H9 (cell line): ENCODE measurements around the gene PRKAG2. TPM values are rescaled to one million over a fixed set of nuclear protein-coding genes. Genes with fewer than 3 reads are reported as not detected.
"Not testable (repeated sequence)": the region's sequence is repeated elsewhere in the genome, so short reads cannot be mapped to it uniquely, and the experiment has no call there.

Experiments used
- DNase-seq: peaks from one replicate; pipeline ENCODE4 v3.0.0-alpha.2; 2017
- H2AFZ ChIP-seq: one replicate; pipeline ENCODE4 v1.6.1; 2013; ENCODE audit warnings: mild to moderate bottlenecking, low read length, control low read depth, moderate library complexity
- H2AK5ac ChIP-seq: 2 replicates; pipeline ENCODE4 v1.6.1; 2013; ENCODE audit warnings: low read length, control low read depth, mixed read lengths; ENCODE audit not compliant: insufficient read length
- H2BK120ac ChIP-seq: one replicate; pipeline ENCODE4 v1.6.1; 2013; ENCODE audit warnings: low read depth, mild to moderate bottlenecking, low read length, control low read depth, inconsistent platforms; ENCODE audit not compliant: poor library complexity, severe bottlenecking
- H2BK12ac ChIP-seq: 2 replicates; pipeline ENCODE4 v1.6.1; 2013; ENCODE audit warnings: low read length, control low read depth, mixed read lengths, low read depth; ENCODE audit not compliant: insufficient read length
- H2BK15ac ChIP-seq: 2 replicates; pipeline ENCODE4 v1.6.1; 2013; ENCODE audit warnings: low read depth, low read length, control low read depth
- H2BK20ac ChIP-seq: one replicate; pipeline ENCODE4 v1.6.1; 2013; ENCODE audit warnings: low read depth, mild to moderate bottlenecking, low read length, control low read depth, inconsistent platforms; ENCODE audit not compliant: poor library complexity, severe bottlenecking
- H2BK5ac ChIP-seq: 2 replicates; pipeline ENCODE4 v1.6.1; 2013; ENCODE audit warnings: low read length, control low read depth, mixed read lengths; ENCODE audit not compliant: insufficient read length
- H3K14ac ChIP-seq: 2 replicates; pipeline ENCODE4 v1.6.1; 2013; ENCODE audit warnings: low read length, control low read depth; ENCODE audit not compliant: insufficient read depth
- H3K18ac ChIP-seq: 2 replicates; pipeline ENCODE4 v1.6.1; 2013; ENCODE audit warnings: low read depth, mild to moderate bottlenecking, mixed read lengths, low read length, control low read depth; ENCODE audit not compliant: insufficient read length
- H3K23ac ChIP-seq: 2 replicates; pipeline ENCODE4 v1.6.1; 2013; ENCODE audit warnings: low read length, control low read depth, mixed read lengths, low read depth; ENCODE audit not compliant: insufficient read length
- H3K23me2 ChIP-seq: 2 replicates; pipeline ENCODE4 v1.6.1; 2013; ENCODE audit warnings: low read depth, mild to moderate bottlenecking, mixed read lengths, low read length, control low read depth; ENCODE audit not compliant: insufficient read length, poor library complexity, severe bottlenecking
- H3K27ac ChIP-seq: 2 replicates; pipeline ENCODE4 v1.5.1; 2013; ENCODE audit warnings: low read length, control low read depth, mixed read lengths, low read depth; ENCODE audit not compliant: insufficient read length
- H3K27me3 ChIP-seq: 2 replicates; pipeline ENCODE4 v1.6.1; 2013; ENCODE audit warnings: low read length, control low read depth, inconsistent platforms; ENCODE audit not compliant: insufficient read depth
- H3K4ac ChIP-seq: 2 replicates; pipeline ENCODE4 v1.6.1; 2013; ENCODE audit warnings: low read depth, mild to moderate bottlenecking, control low read depth, inconsistent platforms, low read length, moderate library complexity
- H3K4me1 ChIP-seq: 2 replicates; pipeline ENCODE4 v1.6.1; 2013; ENCODE audit warnings: low read length, control low read depth, inconsistent platforms; ENCODE audit not compliant: insufficient read depth
- H3K4me2 ChIP-seq: 2 replicates; pipeline ENCODE4 v1.6.1; 2013; ENCODE audit warnings: low read length, control low read depth, mixed read lengths; ENCODE audit not compliant: insufficient read length, insufficient read depth
- H3K56ac ChIP-seq: 2 replicates; pipeline ENCODE4 v1.6.1; 2013; ENCODE audit warnings: low read depth, mild to moderate bottlenecking, mixed read lengths, low read length, control low read depth; ENCODE audit not compliant: insufficient read length
- H3K79me1 ChIP-seq: 2 replicates; pipeline ENCODE4 v1.6.1; 2013; ENCODE audit warnings: low read depth, mild to moderate bottlenecking, moderate library complexity, low read length, control low read depth, inconsistent platforms; ENCODE audit not compliant: insufficient read depth, poor library complexity, severe bottlenecking
- H3K79me2 ChIP-seq: 2 replicates; pipeline ENCODE4 v1.6.1; 2013; ENCODE audit warnings: low read length, control low read depth, inconsistent platforms; ENCODE audit not compliant: insufficient read depth
- H3K9ac ChIP-seq: 2 replicates; pipeline ENCODE4 v1.6.1; 2013; ENCODE audit warnings: low read length, control low read depth, mixed read lengths; ENCODE audit not compliant: insufficient read length; ENCODE audit errors: extremely low read depth
- H3K9me3 ChIP-seq: one replicate; pipeline ENCODE4 v1.6.1; 2013; ENCODE audit warnings: low read depth, low read length, inconsistent platforms; ENCODE audit not compliant: control insufficient read depth
- H3T11ph ChIP-seq: one replicate; pipeline ENCODE4 v1.6.1; 2013; ENCODE audit warnings: mild to moderate bottlenecking, low read length, control low read depth, inconsistent platforms
- H4K20me1 ChIP-seq: one replicate; pipeline ENCODE4 v1.6.1; 2013; ENCODE audit not compliant: control insufficient read depth, insufficient read length, insufficient read depth
- H4K5ac ChIP-seq: 2 replicates; pipeline ENCODE4 v1.6.1; 2013; ENCODE audit warnings: low read depth, mild to moderate bottlenecking, mixed read lengths, low read length, control low read depth; ENCODE audit not compliant: insufficient read length
- H4K8ac ChIP-seq: replicated peaks from 2 replicates; pipeline ENCODE4 v1.6.1; 2013; ENCODE audit warnings: low read length, control low read depth, mixed read lengths, low read depth; ENCODE audit not compliant: insufficient read length
- H4K91ac ChIP-seq: 2 replicates; pipeline ENCODE4 v1.6.1; 2013; ENCODE audit warnings: low read depth, mild to moderate bottlenecking, moderate library complexity, mixed read lengths, low read length, control low read depth; ENCODE audit not compliant: insufficient read length
- H3K27ac Mint-ChIP-seq, 3 experiments: 2 replicates in 2 of 3; 3 replicates in 1 of 3; pipeline ENCODE4 v1.8.0; 2020 to 2021; ENCODE audit warnings: mixed read lengths in 3 of 3, mild to moderate bottlenecking in 1 of 3, moderate library complexity in 1 of 3
- H3K27me3 Mint-ChIP-seq: 2 replicates; pipeline ENCODE4 v1.8.0; 2021; ENCODE audit warnings: low read depth, mild to moderate bottlenecking, moderate library complexity, mixed read lengths
- H3K36me3 Mint-ChIP-seq, 3 experiments: 2 replicates in 2 of 3; 3 replicates in 1 of 3; pipeline ENCODE4 v1.8.0; 2020 to 2021; ENCODE audit warnings: low read depth in 3 of 3, mixed read lengths in 3 of 3; ENCODE audit not compliant: insufficient read depth in 1 of 3
- H3K4me1 Mint-ChIP-seq, 2 experiments: 2 replicates each; pipeline ENCODE4 v1.8.0; 2020; ENCODE audit warnings: mixed read lengths in 2 of 2
- H3K4me3 Mint-ChIP-seq, 2 experiments: 2 replicates in 1 of 2; 3 replicates in 1 of 2; pipeline ENCODE4 v1.8.0; 2020 to 2021; ENCODE audit warnings: mild to moderate bottlenecking in 2 of 2, mixed read lengths in 2 of 2, moderate library complexity in 1 of 2
- H3K9me3 Mint-ChIP-seq, 2 experiments: 2 replicates in 1 of 2; 3 replicates in 1 of 2; pipeline ENCODE4 v1.8.0; 2020; ENCODE audit warnings: mild to moderate bottlenecking in 2 of 2, mixed read lengths in 2 of 2, moderate library complexity in 1 of 2
- CTCF ChIP-seq: fragments of 200-600 bp; sonication (generic); conservative IDR thresholded peaks from 3 replicates; pipeline ENCODE4 v1.8.0; 2021; ENCODE audit warnings: antibody characterized with exemption, mild to moderate bottlenecking
- whole genome bisulfite sequencing: extraction: QIAGEN DNeasy Blood & Tissue Kit; methylation state at CpG from one replicate; pipeline ENCODE4 v1.1.7; 2013; ENCODE audit warnings: missing lambda C conversion rate, low lambda C conversion rate, mixed read lengths; ENCODE audit not compliant: insufficient read length; ENCODE audit errors: extremely low coverage; 5-methylcytosine and 5-hydroxymethylcytosine counted together
- total RNA-seq: library from RNA; stranded (reverse); gene quantifications from 2 replicates; pipeline ENCODE4 v1.2.1, GENCODE V29; 2021

Gene PRKAG2
- total RNA-seq, 1 experiment from 2014 or later = 11.8 TPM

GRCh38 chr7:151748733-151749132 is 128.2 kb downstream of the PRKAG2 start:
- H4K20me1 ChIP-seq = no peaks in the 10 kb centered on the region
- H2BK120ac ChIP-seq = no peak overlapping the region
- Mint-ChIP-seq H3K36me3 (no peaks in the 10 kb centered on the region), H3K27me3 (peaks cover 1% of the 10 kb centered on the region; the same call in 1 of the 2 replicates), H3K27ac (no peak overlapping the region; a peak in 1 of 7 replicates), H3K4me1 (peaks cover 4 to 5% of the 10 kb centered on the region in 2 experiments), H3K9me3 (no peaks in the 10 kb centered on the region), H3K4me3 (no peak overlapping the region)
- H3K27me3 ChIP-seq = no peaks in the 10 kb centered on the region
- H3K23me2 ChIP-seq = no peaks in the 10 kb centered on the region
- H3K27ac ChIP-seq = no peak overlapping the region
- no peak overlapping the region for H4K91ac ChIP-seq
- no peak overlapping the region for H2BK5ac ChIP-seq
- H3K23ac ChIP-seq = no peak overlapping the region
- no peaks in the 10 kb centered on the region for H3K79me2 ChIP-seq
- H3K4me1 ChIP-seq = no peaks in the 10 kb centered on the region
- no peak overlapping the region for H3K18ac ChIP-seq
- no peak overlapping the region for H3K4ac ChIP-seq
- no peak for TF ChIP-seq CTCF
- no peak for DNase-seq
- H3T11ph ChIP-seq = no peak overlapping the region
- no peak overlapping the region for H3K9ac ChIP-seq
- no peak overlapping the region for H2BK12ac ChIP-seq
- no peak overlapping the region for H3K56ac ChIP-seq
- H2AFZ ChIP-seq = no peak overlapping the region
- no peak overlapping the region for H3K4me2 ChIP-seq
- H2BK15ac ChIP-seq = no peak overlapping the region
- no peak overlapping the region for H2AK5ac ChIP-seq
- H2BK20ac ChIP-seq = no peak overlapping the region
- no peak overlapping the region for H4K8ac ChIP-seq
- H4K5ac ChIP-seq = no peak overlapping the region
- no CpG with 5 or more reads among the region's 15 CpGs for WGBS
- H3K9me3 ChIP-seq = no peaks in the 10 kb centered on the region
- H3K79me1 ChIP-seq = no peaks in the 10 kb centered on the region
- no peak overlapping the region for H3K14ac ChIP-seq

- peaks cover 9 to 10% of the 10 kb centered on the region in 2 experiments for H3K4me1 Mint-ChIP-seq
- H3K9me3 ChIP-seq, H3K36me3 Mint-ChIP-seq, H4K20me1 ChIP-seq, H2BK20ac ChIP-seq, H3K4me1 ChIP-seq, H3K27ac Mint-ChIP-seq, H3K27me3 Mint-ChIP-seq, H3K56ac ChIP-seq, H3K23ac ChIP-seq, H3K14ac ChIP-seq, H3T11ph ChIP-seq, H2AK5ac ChIP-seq, H2BK15ac ChIP-seq, H3K4me2 ChIP-seq, H3K79me1 ChIP-seq, H4K91ac ChIP-seq, H2BK120ac ChIP-seq, H3K79me2 ChIP-seq, H3K9me3 Mint-ChIP-seq, H4K5ac ChIP-seq, DNase-seq, H3K4ac ChIP-seq, H2AFZ ChIP-seq, H3K18ac ChIP-seq, H2BK12ac ChIP-seq, H3K9ac ChIP-seq, H3K27me3 ChIP-seq, H2BK5ac ChIP-seq, H3K23me2 ChIP-seq, H3K27ac ChIP-seq, H3K4me3 Mint-ChIP-seq, H4K8ac ChIP-seq: not testable (repeated sequence)
- no CpG with 5 or more reads among the region's 5 CpGs for WGBS
Measured at GRCh38 chr7:151748021-151748420, 128.9 kb downstream of the PRKAG2 start.
